HepG2 (cell line): Measurements from ENCODE around the gene SBSN. TPM values are rescaled to one million over a fixed set of nuclear protein-coding genes. Genes with fewer than 3 reads are reported as not detected.

ENCODE experiments used
- GTF3A ChIP-seq: sonication (generic); formaldehyde crosslinking; conservative IDR thresholded peaks from 2 replicates; pipeline ENCODE4 v1.4.0; 2020; ENCODE audit warnings: mild to moderate bottlenecking, missing genetic modification reagents
- HMGXB3 ChIP-seq: sonication (generic); formaldehyde crosslinking; IDR thresholded peaks from 2 replicates; pipeline ENCODE4 v1.4.0; 2020; ENCODE audit warnings: missing genetic modification reagents, borderline replicate concordance
- HNF4G ChIP-seq, 2 experiments: sonication (generic) in 1 of 2; formaldehyde crosslinking in 1 of 2; IDR thresholded peaks; 2 replicates each; pipeline versions ENCODE4 v1.4.0 to v1.6.1; 2011 to 2020; ENCODE audit warnings: borderline replicate concordance in 2 of 2, low read depth in 2 of 2, mild to moderate bottlenecking in 2 of 2, low read length in 1 of 2, missing genetic modification reagents in 1 of 2, moderate library complexity in 1 of 2
- KDM1A ChIP-seq: IDR thresholded peaks from 2 replicates; pipeline ENCODE4 v1.6.1; 2016; ENCODE audit warnings: missing compliant biosample characterization
- MLX ChIP-seq: IDR thresholded peaks from 2 replicates; pipeline ENCODE4 v1.6.1; 2016
- PITX1 ChIP-seq: sonication (generic); formaldehyde crosslinking; IDR thresholded peaks from 2 replicates; pipeline ENCODE4 v1.5.1; 2020; ENCODE audit warnings: mild to moderate bottlenecking, missing genetic modification reagents
- REPIN1 ChIP-seq: sonication (generic); formaldehyde crosslinking; IDR thresholded peaks from 2 replicates; pipeline ENCODE4 v1.8.0; 2022; ENCODE audit warnings: missing genetic modification reagents, low read depth, mild to moderate bottlenecking, borderline replicate concordance
- SALL1 ChIP-seq: sonication (generic); formaldehyde crosslinking; IDR thresholded peaks from 2 replicates; pipeline ENCODE4 v1.8.0; 2022; ENCODE audit warnings: mild to moderate bottlenecking, missing genetic modification reagents
- SAP130 ChIP-seq: IDR thresholded peaks from 2 replicates; pipeline ENCODE4 v1.6.1; 2016; ENCODE audit warnings: low read depth
- SMC3 ChIP-seq: IDR thresholded peaks from 2 replicates; pipeline ENCODE4 v1.6.1; 2011; ENCODE audit warnings: low read length, improper control_type of control experiment
- SOX13 ChIP-seq, 3 experiments: fragments of 450-650 bp in 1 of 3; sonication (generic) in 1 of 3; formaldehyde crosslinking in 1 of 3; IDR thresholded peaks in 2 of 3; conservative IDR thresholded peaks in 1 of 3; 2 replicates each; pipeline versions ENCODE4 v1.5.0 to v1.6.1; 2016 to 2020; ENCODE audit warnings: antibody characterized with exemption in 1 of 3, mild to moderate bottlenecking in 1 of 3, missing compliant biosample characterization in 1 of 3, missing genetic modification reagents in 1 of 3, moderate library complexity in 1 of 3
- STAG1 ChIP-seq: sonication (generic); formaldehyde crosslinking; IDR thresholded peaks from 2 replicates; pipeline ENCODE4 v1.4.0; 2020; ENCODE audit warnings: missing genetic modification reagents
- ZNF264 ChIP-seq: sonication (generic); formaldehyde crosslinking; IDR thresholded peaks from 2 replicates; pipeline ENCODE4 v1.4.0; 2020; ENCODE audit warnings: missing genetic modification reagents
- ZNF768 ChIP-seq: sonication (generic); formaldehyde crosslinking; IDR thresholded peaks from 2 replicates; pipeline ENCODE4 v1.4.0; 2020; ENCODE audit warnings: missing genetic modification reagents
- polyA plus RNA-seq, 8 experiments: library from polyadenylated mRNA; depleted of rRNA in 3 of 8; stranded (reverse) in 7 of 8; unstranded in 1 of 8; fragments of >200 nt; fragmentation: Illumina TruSeq in 4 of 8; extraction: Trizol in 4 of 8; gene quantifications; 2 replicates each; pipeline versions ENCODE4 v1.2.1 to v1.2.3, GENCODE V29; 2011 to 2016; ENCODE audit warnings: low read depth in 4 of 8, missing spikeins in 1 of 8, mixed read lengths in 1 of 8; ENCODE audit not compliant: insufficient read depth in 1 of 8
- total RNA-seq, 5 experiments: library from RNA; depleted of rRNA; stranded (reverse); fragments of >200 nt; fragmentation: Illumina TruSeq; extraction: Trizol; gene quantifications; 2 replicates each; pipeline ENCODE4 v1.2.3, GENCODE V29; 2016; ENCODE audit warnings: low read depth in 1 of 5
- TF ChIP-seq, protein P1 (sequence below), 2 experiments: sonication (generic) in 1 of 2; formaldehyde crosslinking in 1 of 2; IDR thresholded peaks; 2 replicates each; pipeline versions ENCODE4 v1.4.0 to v1.6.1; 2018 to 2020; ENCODE audit warnings: missing genetic modification reagents in 2 of 2, borderline replicate concordance in 1 of 2, low read depth in 1 of 2, mild to moderate bottlenecking in 1 of 2, missing biosample characterization in 1 of 2
- TF ChIP-seq, protein P2 (sequence below): IDR thresholded peaks from 2 replicates; pipeline ENCODE4 v1.4.0; 2020; ENCODE audit warnings: mild to moderate bottlenecking, missing genetic modification reagents

SBSN gene
- total and polyA plus RNA-seq, 2 of the 13 experiments (the other 11 are each of a cell fraction or from before 2014, with no cell fraction given) = not detected

DNA sequence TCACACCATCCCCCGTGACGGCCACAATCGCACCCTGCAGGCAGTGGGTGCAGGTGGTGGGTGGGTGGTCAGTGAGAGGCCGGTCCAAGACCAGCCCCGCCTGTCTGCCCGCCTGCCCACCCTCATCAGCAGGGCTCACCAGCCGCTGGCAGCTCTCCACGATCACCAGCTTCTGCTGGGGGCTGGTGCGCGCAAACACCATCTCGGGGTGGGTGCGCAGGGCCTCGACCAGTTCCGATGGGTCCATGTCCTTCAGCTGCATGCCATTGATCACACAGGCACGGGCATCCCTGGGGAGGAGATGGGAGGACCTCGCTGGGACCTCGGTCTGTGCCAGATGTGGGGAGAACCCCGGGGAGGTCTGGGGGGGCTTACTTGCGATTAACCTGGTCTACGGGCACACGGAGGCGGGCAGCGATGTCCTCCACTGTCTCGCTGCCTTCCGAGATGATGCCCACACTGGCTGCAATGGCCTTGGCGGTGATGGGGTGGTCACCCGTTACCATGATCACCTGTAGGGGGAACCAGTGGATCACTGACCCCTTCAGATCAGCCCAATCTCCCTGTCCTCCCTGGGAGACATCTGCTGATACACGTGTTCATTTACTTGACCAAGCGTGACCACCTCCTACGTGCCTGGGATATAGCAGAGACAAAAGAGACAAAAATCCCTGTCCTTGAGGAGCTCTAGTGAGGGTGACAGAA, 27.3 kb upstream of the SBSN start (continued):
- TF ChIP-seq MLX (no peak), ZNF264 (CRISPR knock-in tag) (no peak), HNF4G (IDR thresholded peaks at IDR 0.05; ENCODE audit: borderline replicate concordance, low read depth, low read length) (no peak), HNF4G (CRISPR knock-in tag; IDR thresholded peaks at IDR 0.05; ENCODE audit: borderline replicate concordance, low read depth) (no peak), HMGXB3 (CRISPR knock-in tag) (0 out of 2 replicates have a peak, but pooled peaks have one; percentile 48), SAP130 (CRISPR knock-in tag) (0 out of 2 replicates have a peak, but pooled peaks have one; percentile 42), KDM1A (CRISPR knock-in tag) (0 out of 2 replicates have a peak, but pooled peaks have one; percentile 9), PITX1 (CRISPR knock-in tag) (no peak), STAG1 (CRISPR knock-in tag) (peak; percentile 92), ZNF768 (CRISPR knock-in tag) (peak; percentile 15; the same call in 1 of the 2 replicates), REPIN1 (CRISPR knock-in tag) (peak; percentile 50; the same call in 1 of the 2 replicates), SMC3 (peak; percentile 67), GTF3A (CRISPR knock-in tag) (no peak), SOX13 (IDR thresholded peaks at IDR 0.05) (no peak), SOX13 (CRISPR knock-in tag; conservative IDR thresholded peaks at IDR 0.05 in 1 of 2, IDR thresholded peaks at IDR 0.05 in 1 of 2) (0 out of 4 replicates have a peak, but pooled peaks of 1 of the 2 experiments have one; percentile 19), SALL1 (CRISPR knock-in tag) (0 out of 2 replicates have a peak, but pooled peaks have one; percentile 5)
- TF ChIP-seq, protein P1, sequence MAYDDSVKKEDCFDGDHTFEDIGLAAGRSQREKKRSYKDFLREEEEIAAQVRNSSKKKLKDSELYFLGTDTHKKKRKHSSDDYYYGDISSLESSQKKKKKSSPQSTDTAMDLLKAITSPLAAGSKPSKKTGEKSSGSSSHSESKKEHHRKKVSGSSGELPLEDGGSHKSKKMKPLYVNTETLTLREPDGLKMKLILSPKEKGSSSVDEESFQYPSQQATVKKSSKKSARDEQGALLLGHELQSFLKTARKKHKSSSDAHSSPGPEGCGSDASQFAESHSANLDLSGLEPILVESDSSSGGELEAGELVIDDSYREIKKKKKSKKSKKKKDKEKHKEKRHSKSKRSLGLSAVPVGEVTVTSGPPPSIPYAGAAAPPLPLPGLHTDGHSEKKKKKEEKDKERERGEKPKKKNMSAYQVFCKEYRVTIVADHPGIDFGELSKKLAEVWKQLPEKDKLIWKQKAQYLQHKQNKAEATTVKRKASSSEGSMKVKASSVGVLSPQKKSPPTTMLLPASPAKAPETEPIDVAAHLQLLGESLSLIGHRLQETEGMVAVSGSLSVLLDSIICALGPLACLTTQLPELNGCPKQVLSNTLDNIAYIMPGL (CRISPR knock-in tag; IDR thresholded peaks at IDR 0.05; ENCODE audit: borderline replicate concordance in 1 of 2, low read depth in 1 of 2) = 0 out of 4 replicates have a peak, but pooled peaks of 1 of the 2 experiments have one; percentile 31
- TF ChIP-seq, protein P2, sequence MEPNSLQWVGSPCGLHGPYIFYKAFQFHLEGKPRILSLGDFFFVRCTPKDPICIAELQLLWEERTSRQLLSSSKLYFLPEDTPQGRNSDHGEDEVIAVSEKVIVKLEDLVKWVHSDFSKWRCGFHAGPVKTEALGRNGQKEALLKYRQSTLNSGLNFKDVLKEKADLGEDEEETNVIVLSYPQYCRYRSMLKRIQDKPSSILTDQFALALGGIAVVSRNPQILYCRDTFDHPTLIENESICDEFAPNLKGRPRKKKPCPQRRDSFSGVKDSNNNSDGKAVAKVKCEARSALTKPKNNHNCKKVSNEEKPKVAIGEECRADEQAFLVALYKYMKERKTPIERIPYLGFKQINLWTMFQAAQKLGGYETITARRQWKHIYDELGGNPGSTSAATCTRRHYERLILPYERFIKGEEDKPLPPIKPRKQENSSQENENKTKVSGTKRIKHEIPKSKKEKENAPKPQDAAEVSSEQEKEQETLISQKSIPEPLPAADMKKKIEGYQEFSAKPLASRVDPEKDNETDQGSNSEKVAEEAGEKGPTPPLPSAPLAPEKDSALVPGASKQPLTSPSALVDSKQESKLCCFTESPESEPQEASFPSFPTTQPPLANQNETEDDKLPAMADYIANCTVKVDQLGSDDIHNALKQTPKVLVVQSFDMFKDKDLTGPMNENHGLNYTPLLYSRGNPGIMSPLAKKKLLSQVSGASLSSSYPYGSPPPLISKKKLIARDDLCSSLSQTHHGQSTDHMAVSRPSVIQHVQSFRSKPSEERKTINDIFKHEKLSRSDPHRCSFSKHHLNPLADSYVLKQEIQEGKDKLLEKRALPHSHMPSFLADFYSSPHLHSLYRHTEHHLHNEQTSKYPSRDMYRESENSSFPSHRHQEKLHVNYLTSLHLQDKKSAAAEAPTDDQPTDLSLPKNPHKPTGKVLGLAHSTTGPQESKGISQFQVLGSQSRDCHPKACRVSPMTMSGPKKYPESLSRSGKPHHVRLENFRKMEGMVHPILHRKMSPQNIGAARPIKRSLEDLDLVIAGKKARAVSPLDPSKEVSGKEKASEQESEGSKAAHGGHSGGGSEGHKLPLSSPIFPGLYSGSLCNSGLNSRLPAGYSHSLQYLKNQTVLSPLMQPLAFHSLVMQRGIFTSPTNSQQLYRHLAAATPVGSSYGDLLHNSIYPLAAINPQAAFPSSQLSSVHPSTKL = 0 out of 2 replicates have a peak, but pooled peaks have one; percentile 30
